GM19467 (cell line): ENCODE results near the gene CRYM.
"Not testable (repeated sequence)": the region's sequence is repeated elsewhere in the genome, so short reads cannot be mapped to it uniquely, and the experiment has no call there.

Source experiments
- ATAC-seq: cut with Tn5 transposase; IDR thresholded peaks from one replicate; pipeline ENCODE4 v1.9.1; 2021; ENCODE audit warnings: mild to moderate bottlenecking, moderate library complexity; ENCODE audit not compliant: unreplicated experiment

Gene CRYM

DNA sequence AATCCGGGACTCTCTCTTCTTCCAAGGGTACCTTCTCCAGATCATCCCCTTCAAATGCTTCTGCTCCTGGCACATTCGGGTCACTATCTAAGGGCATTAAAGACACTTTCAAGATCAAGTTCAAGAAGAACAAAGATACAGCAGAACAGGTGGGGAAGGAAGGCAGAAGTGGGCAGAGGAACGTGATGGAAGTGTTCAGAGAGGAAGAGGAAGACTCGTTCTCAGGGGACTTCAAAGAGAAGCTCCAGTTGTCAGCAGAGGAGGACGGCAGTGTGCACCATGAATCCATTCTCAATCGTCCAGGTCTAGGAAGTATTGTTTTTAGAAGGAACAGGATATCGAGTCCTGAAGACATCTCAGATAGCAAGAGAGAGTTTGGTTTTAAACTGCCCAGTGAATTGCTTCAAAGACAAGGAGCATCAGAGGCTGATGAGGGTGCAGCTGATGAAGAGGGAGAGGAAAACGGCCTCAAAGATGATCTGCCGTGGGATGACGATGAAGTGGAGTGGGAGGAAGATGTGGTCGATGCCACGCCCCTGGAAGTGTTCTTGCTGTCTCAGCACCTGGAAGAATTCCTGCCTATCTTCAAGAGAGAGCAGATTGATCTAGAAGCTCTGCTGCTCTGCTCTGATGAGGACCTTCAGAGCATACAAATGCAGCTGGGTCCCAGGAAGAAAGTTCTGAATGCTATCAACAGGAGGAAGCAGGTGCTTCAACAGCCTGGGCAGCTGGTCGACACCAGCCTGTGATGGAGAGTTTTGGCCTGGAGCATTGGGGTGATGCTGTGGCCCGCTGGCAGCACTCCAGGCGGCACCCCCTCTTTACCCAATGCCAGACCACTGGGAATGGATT, 27.8 kb downstream of the CRYM start:
- no peak for ATAC-seq

GRCh38 chr16:21248179-21248578, 29.9 kb downstream of the CRYM start:
- ATAC-seq, result not testable (repeated sequence)

- ATAC-seq, result no peak
Measured at GRCh38 chr16:21244518-21245215, 33.4 kb downstream of the CRYM start.

- no peak for ATAC-seq
Measured at GRCh38 chr16:21242756-21243155, 35.3 kb downstream of the CRYM start.

GRCh38 chr16:21239646-21240045, 38.4 kb downstream of the CRYM start:
- ATAC-seq, result no peak

DNA sequence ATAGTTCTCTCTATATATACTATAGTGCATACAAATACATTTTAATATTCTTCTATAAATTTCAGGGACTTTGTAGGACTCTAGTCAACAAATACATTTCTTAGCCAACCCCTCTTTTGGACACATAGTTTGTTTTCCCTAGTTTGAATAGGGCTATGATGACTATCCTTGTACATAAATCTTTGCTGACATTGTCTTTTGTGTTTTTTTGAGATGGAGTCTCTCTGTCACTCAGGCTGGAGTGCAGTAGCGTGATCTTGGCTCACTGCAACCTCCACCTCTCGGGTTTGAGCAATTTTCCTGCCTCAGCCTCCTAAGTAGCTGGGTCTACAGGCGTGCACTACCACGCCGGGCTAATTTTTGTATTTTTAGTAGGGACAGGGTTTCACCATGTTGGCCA, 41.3 kb downstream of the CRYM start:
- no peak for ATAC-seq

- ATAC-seq, result no peak
Measured at GRCh38 chr16:21235199-21235585, 42.9 kb downstream of the CRYM start.

GRCh38 chr16:21233521-21234150, 44.5 kb downstream of the CRYM start, which contains the start of gene ANKS4B:
TSS of gene ANKS4B (plus strand) at chr16:21233699. CDS start at chr16:21233738, 39 bp downstream.
- ATAC-seq, result no peak

DNA sequence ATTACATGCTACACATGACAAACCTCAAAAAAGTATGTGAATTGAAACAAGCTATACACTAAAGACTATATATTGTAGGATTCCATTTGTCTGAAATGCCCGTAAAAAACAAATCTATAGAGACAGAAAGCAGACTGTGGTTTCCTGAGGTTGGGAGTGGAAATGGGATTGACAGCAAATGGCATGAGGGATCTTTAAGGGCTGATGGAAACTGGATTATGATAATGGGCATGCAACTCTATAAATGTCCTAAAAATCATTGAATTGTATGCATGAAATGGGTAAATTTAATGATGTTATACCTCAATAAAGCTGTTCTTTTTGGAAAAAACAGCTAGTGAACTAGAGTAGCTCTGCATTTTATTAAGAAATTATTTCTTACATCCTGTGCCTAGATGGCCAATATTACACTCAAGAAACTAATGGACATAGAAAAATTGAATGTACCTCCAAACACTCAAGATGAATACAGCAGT, 45.0 kb downstream of the CRYM start:
- ATAC-seq, result no peak

GRCh38 chr16:21228361-21228872, 49.7 kb downstream of the CRYM start:
- no peak for ATAC-seq

- ATAC-seq, result no peak
Measured at GRCh38 chr16:21227866-21228265, 50.2 kb downstream of the CRYM start.

DNA sequence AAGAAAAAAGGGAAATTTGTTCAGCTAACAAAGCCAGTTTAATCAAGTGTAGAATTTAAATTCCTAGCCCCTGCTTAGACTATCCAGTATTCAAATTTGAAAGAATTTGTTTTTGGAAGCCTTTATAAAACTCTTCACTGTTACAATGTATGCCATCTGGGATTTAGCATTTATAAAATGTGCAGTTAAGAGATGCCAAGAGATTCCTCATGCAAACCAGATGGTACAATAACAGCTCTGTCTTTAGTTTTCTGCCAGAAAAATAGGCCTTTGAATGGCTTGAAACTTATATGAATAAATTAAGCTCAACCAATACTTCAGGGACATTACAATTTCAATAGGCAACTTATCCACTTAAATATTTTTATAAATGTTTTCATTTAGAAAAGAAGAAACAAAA, 51.3 kb downstream of the CRYM start:
- ATAC-seq, result no peak

DNA sequence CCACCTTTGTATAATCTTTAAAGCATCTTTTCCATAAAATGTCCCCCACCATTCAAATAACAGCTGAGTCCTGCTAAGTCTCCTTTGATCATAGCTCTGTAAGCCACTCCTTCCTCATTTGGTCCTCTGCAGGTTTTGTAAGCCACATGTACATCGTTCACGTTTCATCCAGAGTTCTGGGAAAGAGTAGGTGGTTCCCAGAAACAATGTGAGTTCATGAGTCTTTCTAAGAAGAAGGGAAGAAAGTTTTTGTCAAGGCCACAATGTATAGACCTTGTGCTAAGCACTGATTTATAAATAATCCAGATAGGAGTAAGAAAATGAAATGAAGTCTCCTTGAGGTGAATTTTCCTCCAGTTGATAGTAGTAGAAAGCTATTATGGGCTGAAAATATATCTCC, 53.3 kb downstream of the CRYM start:
- ATAC-seq, result no peak

DNA sequence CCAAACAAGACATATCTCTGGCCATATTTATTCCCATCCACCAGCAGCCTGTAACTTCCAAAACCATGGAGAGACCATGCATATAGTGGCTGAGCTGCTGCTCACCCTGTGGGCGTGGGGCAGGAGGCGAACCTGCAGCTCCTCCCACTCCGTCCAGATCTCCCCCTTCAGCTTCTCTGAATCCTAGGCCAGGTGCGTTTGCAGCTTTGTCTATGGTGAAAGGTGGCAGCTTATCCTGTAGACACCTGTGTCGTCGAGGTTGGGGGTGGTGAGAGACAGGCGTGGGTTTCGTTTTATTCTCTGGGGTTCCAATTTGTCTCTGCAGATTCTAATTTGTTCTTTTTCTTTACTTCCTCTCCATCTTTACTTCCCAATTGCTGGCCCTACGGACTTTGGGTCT, 54.3 kb downstream of the CRYM start:
- ATAC-seq, result no peak

GRCh38 chr16:21222495-21223337, 55.4 kb downstream of the CRYM start:
- ATAC-seq, result no peak

DNA sequence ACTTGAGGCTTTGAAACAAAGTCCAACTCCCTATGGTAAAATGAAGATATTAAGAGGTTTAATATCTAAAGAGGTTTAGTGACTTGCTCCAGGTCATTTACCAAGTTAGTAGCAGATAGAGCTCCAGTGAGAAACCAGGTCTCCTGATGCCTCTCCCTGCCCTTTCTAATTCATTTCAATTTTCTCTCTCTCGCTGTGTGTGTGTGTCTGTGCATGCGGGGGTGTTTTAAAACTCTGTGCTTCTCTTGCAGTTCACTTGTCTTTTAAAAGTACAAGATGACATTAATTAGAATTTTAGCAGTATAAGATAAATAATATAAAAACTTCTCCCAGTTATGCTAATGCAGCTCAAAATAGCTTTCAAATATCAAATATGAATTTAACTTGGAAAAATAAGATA, 58.5 kb downstream of the CRYM start:
- no peak for ATAC-seq

DNA sequence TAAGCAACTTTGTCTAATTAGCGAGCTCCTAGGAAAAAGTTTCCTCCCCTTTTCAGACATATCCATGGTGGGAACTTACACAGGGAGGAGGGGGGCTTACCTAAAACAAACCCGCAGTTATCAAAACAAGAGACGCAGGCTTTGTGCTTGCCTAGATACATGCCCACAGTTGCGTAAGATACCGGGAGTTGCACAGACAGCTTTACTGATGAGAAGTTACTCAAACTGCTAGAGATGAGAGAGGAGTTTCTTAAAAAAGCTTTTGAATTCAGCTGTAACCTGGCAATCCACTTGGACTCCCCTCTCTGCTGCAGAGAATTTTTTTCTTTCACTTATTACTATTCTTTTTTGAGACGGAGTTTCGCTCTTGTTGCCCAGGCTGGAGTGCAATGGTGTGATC, 59.9 kb downstream of the CRYM start:
- no peak for ATAC-seq

GRCh38 chr16:21217121-21217520, 61.0 kb downstream of the CRYM start:
- ATAC-seq, result no peak

GRCh38 chr16:21214086-21214485, 64.0 kb downstream of the CRYM start:
- no peak for ATAC-seq

DNA sequence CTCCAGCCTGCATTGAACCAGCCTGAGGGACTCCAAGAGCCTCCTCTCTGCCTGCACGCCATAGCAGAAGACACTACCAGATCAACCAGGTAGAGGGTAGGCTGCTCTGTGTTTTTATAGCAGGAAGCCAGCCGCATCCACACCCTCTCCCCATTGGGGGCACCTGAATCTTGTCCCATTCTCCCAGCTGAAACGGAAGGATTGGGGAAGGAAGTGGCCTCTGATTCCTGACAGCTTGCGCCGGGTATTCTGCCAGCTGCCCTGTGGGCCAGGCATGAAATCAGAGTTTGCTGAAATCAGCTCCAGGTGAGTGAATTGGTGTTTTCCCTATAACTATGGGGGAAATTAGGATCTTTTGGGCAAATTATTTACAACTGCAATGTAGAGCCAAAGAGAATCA, 66.6 kb downstream of the CRYM start, which contains the start of gene ZP2:
Gene ZP2, minus strand, starts transcription at position 89 of the 400 bp plus-strand sequence. Its CDS starts 27 bp downstream, at position 62.
- ATAC-seq, result no peak
